IPS DF 6.9 (cell line): ENCODE results near the gene ZFYVE21.
"Not testable (repeated sequence)": the region's sequence is repeated elsewhere in the genome, so short reads cannot be mapped to it uniquely, and the experiment has no call there.

Source experiments
- DNase-seq: peaks from one replicate; pipeline ENCODE4 v3.0.0-alpha.2; 2013; ENCODE audit warnings: low read depth, low spot score
- H3K27ac ChIP-seq: one replicate; pipeline ENCODE4 v1.5.1; 2013; ENCODE audit warnings: low read length, control low read depth
- H3K27me3 ChIP-seq: 2 replicates; pipeline ENCODE4 v1.6.1; 2013; ENCODE audit warnings: mild to moderate bottlenecking, low read length; ENCODE audit not compliant: control insufficient read depth, insufficient read depth
- H3K36me3 ChIP-seq: 2 replicates; pipeline ENCODE4 v1.6.1; 2013; ENCODE audit warnings: low read length; ENCODE audit not compliant: control insufficient read depth, insufficient read depth
- H3K4me1 ChIP-seq: 2 replicates; pipeline ENCODE4 v1.6.1; 2013; ENCODE audit warnings: low read length; ENCODE audit not compliant: control insufficient read depth, insufficient read depth
- H3K4me3 ChIP-seq: 2 replicates; pipeline ENCODE4 v1.5.1; 2013; ENCODE audit warnings: mild to moderate bottlenecking, low read length
- H3K9me3 ChIP-seq: 2 replicates; pipeline ENCODE4 v1.6.1; 2013; ENCODE audit warnings: low read length, inconsistent platforms; ENCODE audit not compliant: control insufficient read depth, insufficient read depth
- WGBS: extraction: QIAGEN DNeasy Blood & Tissue Kit; methylation state at CpG from one replicate; pipeline ENCODE4 v1.1.7; 2013; ENCODE audit warnings: mixed read lengths, missing lambda C conversion rate; ENCODE audit not compliant: insufficient read length, insufficient coverage; 5-methylcytosine and 5-hydroxymethylcytosine counted together

The ZFYVE21 gene

GRCh38 chr14:103683139-103683538 lies 32.5 kb upstream of the ZFYVE21 start:
- Histone ChIP-seq H3K9me3 (no peaks in the 10 kb centered on the region), H3K27me3 (no peaks in the 10 kb centered on the region), H3K27ac (no peak overlapping the region), H3K36me3 (peaks cover 16% of the 10 kb centered on the region), H3K4me3 (no peak overlapping the region), H3K4me1 (no peaks in the 10 kb centered on the region)
- no peak for DNase-seq
- no CpG with 5 or more reads among the region's 15 CpGs for WGBS

GRCh38 chr14:103684471-103684870 lies 31.1 kb upstream of the ZFYVE21 start:
- no peaks in the 10 kb centered on the region for H3K4me1 ChIP-seq
- no peak overlapping the region for H3K27ac ChIP-seq
- WGBS, result no CpG with 5 or more reads among the region's 6 CpGs
- no peaks in the 10 kb centered on the region for H3K27me3 ChIP-seq
- no peaks in the 10 kb centered on the region for H3K9me3 ChIP-seq
- H3K36me3 ChIP-seq, result peaks cover 16% of the 10 kb centered on the region
- no peak for DNase-seq
- H3K4me3 ChIP-seq, result no peak overlapping the region

- no CpG with 5 or more reads among the region's 15 CpGs for WGBS
- H3K36me3 ChIP-seq, result peaks cover 16% of the 10 kb centered on the region
- no peaks in the 10 kb centered on the region for H3K27me3 ChIP-seq
Measured at GRCh38 chr14:103684871-103685270, 30.7 kb upstream of the ZFYVE21 start.

GRCh38 chr14:103685276-103686211 lies 30.1 kb upstream of the ZFYVE21 start:
- no peak overlapping the region for H3K27ac ChIP-seq
- H3K9me3 ChIP-seq, result no peaks in the 10 kb centered on the region
- no peak overlapping the region for H3K4me3 ChIP-seq
- no peaks in the 10 kb centered on the region for H3K4me1 ChIP-seq
- H3K27me3 ChIP-seq, result no peaks in the 10 kb centered on the region
- H3K36me3 ChIP-seq, result peaks cover 14% of the 10 kb centered on the region
- no CpG with 5 or more reads among the region's 23 CpGs for WGBS
- no peak for DNase-seq

More at GRCh38 chr14:103684871-103685270, 30.7 kb upstream of the ZFYVE21 start:
- Histone ChIP-seq H3K27ac (no peak overlapping the region), H3K4me1 (no peaks in the 10 kb centered on the region), H3K9me3 (no peaks in the 10 kb centered on the region), H3K4me3 (no peak overlapping the region)
- DNase-seq, result no peak

GRCh38 chr14:103686831-103687485 lies 28.7 kb upstream of the ZFYVE21 start:
- DNase-seq, result no peak
- no peak overlapping the region for H3K27ac ChIP-seq
- H3K4me3 ChIP-seq, result no peak overlapping the region
- H3K36me3 ChIP-seq, result 0 out of 2 replicates have a peak, but pooled peaks cover 7% of the 10 kb centered on the region
- H3K27me3 ChIP-seq, result no peaks in the 10 kb centered on the region
- H3K9me3 ChIP-seq, result no peaks in the 10 kb centered on the region
- WGBS, result no CpG with 5 or more reads among the region's 19 CpGs
- H3K4me1 ChIP-seq, result no peaks in the 10 kb centered on the region

GRCh38 chr14:103687712-103688111 lies 27.9 kb upstream of the ZFYVE21 start:
- DNase-seq, result no peak
- H3K27me3 ChIP-seq, result no peaks in the 10 kb centered on the region
- H3K4me1 ChIP-seq, result no peaks in the 10 kb centered on the region
- no peaks in the 10 kb centered on the region for H3K9me3 ChIP-seq
- WGBS, result no CpG with 5 or more reads among the region's 4 CpGs
- 0 out of 2 replicates have a peak, but pooled peaks cover 7% of the 10 kb centered on the region for H3K36me3 ChIP-seq
- no peak overlapping the region for H3K27ac ChIP-seq
- H3K4me3 ChIP-seq, result no peak overlapping the region

- no CpG with 5 or more reads among the region's 5 CpGs for WGBS
- Histone ChIP-seq H3K4me3 (no peak overlapping the region), H3K4me1 (no peaks in the 10 kb centered on the region), H3K9me3 (no peaks in the 10 kb centered on the region), H3K36me3 (0 out of 2 replicates have a peak, but pooled peaks cover 6% of the 10 kb centered on the region), H3K27me3 (no peaks in the 10 kb centered on the region), H3K27ac (no peak overlapping the region)
- no peak for DNase-seq
Measured at GRCh38 chr14:103688441-103688840, 27.2 kb upstream of the ZFYVE21 start.

- 0 out of 2 replicates have a peak, but pooled peaks cover 9% of the 10 kb centered on the region for H3K36me3 ChIP-seq
- H3K4me1 ChIP-seq, result no peaks in the 10 kb centered on the region
- 100% methylated on average over 4 of the region's 16 CpGs for WGBS
- H3K9me3 ChIP-seq, result no peaks in the 10 kb centered on the region
- no peak overlapping the region for H3K4me3 ChIP-seq
- H3K27ac ChIP-seq, result no peak overlapping the region
- H3K27me3 ChIP-seq, result no peaks in the 10 kb centered on the region
- DNase-seq, result no peak
Measured at GRCh38 chr14:103688906-103689902, 26.4 kb upstream of the ZFYVE21 start.

- no peak for DNase-seq
- Histone ChIP-seq H3K4me3 (no peak overlapping the region), H3K27me3 (no peaks in the 10 kb centered on the region), H3K4me1 (no peaks in the 10 kb centered on the region), H3K36me3 (peaks cover 14% of the 10 kb centered on the region), H3K27ac (no peak overlapping the region), H3K9me3 (no peaks in the 10 kb centered on the region)
- WGBS, result no CpG with 5 or more reads among the region's 8 CpGs
Measured at GRCh38 chr14:103690332-103690731, 25.3 kb upstream of the ZFYVE21 start.

- H3K27ac ChIP-seq, H3K4me1 ChIP-seq, H3K27me3 ChIP-seq, DNase-seq, H3K4me3 ChIP-seq, H3K9me3 ChIP-seq: not testable (repeated sequence)
- peaks cover 14% of the 10 kb centered on the region for H3K36me3 ChIP-seq
- no CpG with 5 or more reads among the region's 5 CpGs for WGBS
Measured at GRCh38 chr14:103691655-103692054, 24.0 kb upstream of the ZFYVE21 start.
